Lower leg skin (tissue), 3 donors: ENCODE measurements around the gene SAMHD1.

Experiments used
- POLR2A ChIP-seq, 2 donors: fragments of 450-650 bp; IDR thresholded peaks; one replicate each; pipeline ENCODE4 v1.6.1; 2016 to 2017; ENCODE audit warnings: antibody characterized with exemption in 2 of 2, mild to moderate bottlenecking in 1 of 2, moderate library complexity in 1 of 2
- TF ChIP-seq, protein P1 (sequence below), 3 donors: fragments of 450-650 bp; IDR thresholded peaks; one replicate each; pipeline ENCODE4 v1.5.1; 2016; ENCODE audit warnings: antibody characterized with exemption in 3 of 3, mild to moderate bottlenecking in 3 of 3, moderate library complexity in 2 of 3

DNA sequence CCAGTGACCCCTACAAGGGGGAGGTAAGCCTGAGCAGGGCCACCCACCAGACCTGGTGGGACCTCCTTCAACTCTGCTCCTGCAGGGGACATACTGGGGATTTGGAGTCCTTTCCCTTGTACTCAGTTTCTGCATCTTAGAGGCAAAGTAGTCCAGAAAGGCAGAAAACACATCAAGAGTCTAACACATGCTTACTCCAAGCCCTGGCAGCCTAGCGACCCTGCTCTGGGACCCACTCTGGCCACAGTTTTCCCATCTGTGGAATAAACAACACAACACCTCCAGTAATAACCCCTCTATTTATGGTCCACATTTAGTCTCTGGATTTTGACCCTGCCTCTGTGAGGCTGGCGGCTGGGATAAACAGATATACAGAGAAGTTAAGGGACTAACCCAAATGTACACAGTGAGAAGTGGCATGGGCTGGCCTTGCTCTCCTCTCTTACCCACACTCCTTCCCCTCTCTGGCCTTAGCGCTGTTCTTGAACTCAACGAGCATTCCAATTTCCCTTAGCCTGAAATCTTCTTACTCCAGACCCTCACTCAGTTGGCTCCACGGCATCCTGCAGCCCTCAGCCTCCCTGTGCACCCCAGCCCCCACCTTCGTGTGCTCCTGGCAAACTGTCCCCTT lies 91.7 kb downstream of the SAMHD1 start:
- TF ChIP-seq, protein P1, sequence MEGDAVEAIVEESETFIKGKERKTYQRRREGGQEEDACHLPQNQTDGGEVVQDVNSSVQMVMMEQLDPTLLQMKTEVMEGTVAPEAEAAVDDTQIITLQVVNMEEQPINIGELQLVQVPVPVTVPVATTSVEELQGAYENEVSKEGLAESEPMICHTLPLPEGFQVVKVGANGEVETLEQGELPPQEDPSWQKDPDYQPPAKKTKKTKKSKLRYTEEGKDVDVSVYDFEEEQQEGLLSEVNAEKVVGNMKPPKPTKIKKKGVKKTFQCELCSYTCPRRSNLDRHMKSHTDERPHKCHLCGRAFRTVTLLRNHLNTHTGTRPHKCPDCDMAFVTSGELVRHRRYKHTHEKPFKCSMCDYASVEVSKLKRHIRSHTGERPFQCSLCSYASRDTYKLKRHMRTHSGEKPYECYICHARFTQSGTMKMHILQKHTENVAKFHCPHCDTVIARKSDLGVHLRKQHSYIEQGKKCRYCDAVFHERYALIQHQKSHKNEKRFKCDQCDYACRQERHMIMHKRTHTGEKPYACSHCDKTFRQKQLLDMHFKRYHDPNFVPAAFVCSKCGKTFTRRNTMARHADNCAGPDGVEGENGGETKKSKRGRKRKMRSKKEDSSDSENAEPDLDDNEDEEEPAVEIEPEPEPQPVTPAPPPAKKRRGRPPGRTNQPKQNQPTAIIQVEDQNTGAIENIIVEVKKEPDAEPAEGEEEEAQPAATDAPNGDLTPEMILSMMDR (IDR thresholded peaks at IDR 0.05), result no peak
- no peak for TF ChIP-seq POLR2A (IDR thresholded peaks at IDR 0.05)
